Ovary (tissue), 3 donors: ENCODE measurements around the gene EAPP.

ENCODE experiments used
- CTCF ChIP-seq, 3 donors: fragments of 450-650 bp in 2 of 3; fragments of 200-600 bp in 1 of 3; IDR thresholded peaks; one replicate each; pipeline versions ENCODE4 v1.5.1 to v1.8.0; 2016 to 2022; ENCODE audit warnings: antibody characterized with exemption in 3 of 3, mild to moderate bottlenecking in 1 of 3
- EP300 ChIP-seq: sonication (generic); formaldehyde crosslinking; IDR thresholded peaks from one replicate; pipeline ENCODE4 v1.6.1; 2017; ENCODE audit warnings: antibody characterized with exemption
- POLR2A ChIP-seq: fragments of 450-650 bp; IDR thresholded peaks from one replicate; pipeline ENCODE4 v1.6.1; 2017; ENCODE audit warnings: antibody characterized with exemption, mild to moderate bottlenecking, moderate library complexity
- donor health status: DM: no; HTN: no; CAD: no.

GRCh38 chr14:34537677-34538009 lies 1.9 kb downstream of the EAPP start:
- TF ChIP-seq CTCF (IDR thresholded peaks at IDR 0.05) (no peak), EP300 (no peak), POLR2A (no peak)
